GM10266 (cell line): ENCODE results near the gene ERC2.

Source experiments
- DNase-seq: peaks from one replicate; pipeline ENCODE4 v3.0.0; 2012; ENCODE audit errors: extremely low spot score
- TF ChIP-seq, protein P1 (sequence below): IDR thresholded peaks from 2 replicates; pipeline ENCODE4 v1.5.1; 2012; ENCODE audit warnings: mild to moderate bottlenecking, low read depth; ENCODE audit not compliant: control insufficient read depth, insufficient read depth; ENCODE audit errors: missing control alignments

The ERC2 gene

GRCh38 chr3:55607844-55608243, 860.4 kb downstream of the ERC2 start:
- DNase-seq, result peak; percentile 54
- TF ChIP-seq, protein P1, sequence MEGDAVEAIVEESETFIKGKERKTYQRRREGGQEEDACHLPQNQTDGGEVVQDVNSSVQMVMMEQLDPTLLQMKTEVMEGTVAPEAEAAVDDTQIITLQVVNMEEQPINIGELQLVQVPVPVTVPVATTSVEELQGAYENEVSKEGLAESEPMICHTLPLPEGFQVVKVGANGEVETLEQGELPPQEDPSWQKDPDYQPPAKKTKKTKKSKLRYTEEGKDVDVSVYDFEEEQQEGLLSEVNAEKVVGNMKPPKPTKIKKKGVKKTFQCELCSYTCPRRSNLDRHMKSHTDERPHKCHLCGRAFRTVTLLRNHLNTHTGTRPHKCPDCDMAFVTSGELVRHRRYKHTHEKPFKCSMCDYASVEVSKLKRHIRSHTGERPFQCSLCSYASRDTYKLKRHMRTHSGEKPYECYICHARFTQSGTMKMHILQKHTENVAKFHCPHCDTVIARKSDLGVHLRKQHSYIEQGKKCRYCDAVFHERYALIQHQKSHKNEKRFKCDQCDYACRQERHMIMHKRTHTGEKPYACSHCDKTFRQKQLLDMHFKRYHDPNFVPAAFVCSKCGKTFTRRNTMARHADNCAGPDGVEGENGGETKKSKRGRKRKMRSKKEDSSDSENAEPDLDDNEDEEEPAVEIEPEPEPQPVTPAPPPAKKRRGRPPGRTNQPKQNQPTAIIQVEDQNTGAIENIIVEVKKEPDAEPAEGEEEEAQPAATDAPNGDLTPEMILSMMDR, result no peak

GRCh38 chr3:55607175-55607574, 861.1 kb downstream of the ERC2 start:
- TF ChIP-seq, protein P1, result no peak
- DNase-seq, result no peak

DNA sequence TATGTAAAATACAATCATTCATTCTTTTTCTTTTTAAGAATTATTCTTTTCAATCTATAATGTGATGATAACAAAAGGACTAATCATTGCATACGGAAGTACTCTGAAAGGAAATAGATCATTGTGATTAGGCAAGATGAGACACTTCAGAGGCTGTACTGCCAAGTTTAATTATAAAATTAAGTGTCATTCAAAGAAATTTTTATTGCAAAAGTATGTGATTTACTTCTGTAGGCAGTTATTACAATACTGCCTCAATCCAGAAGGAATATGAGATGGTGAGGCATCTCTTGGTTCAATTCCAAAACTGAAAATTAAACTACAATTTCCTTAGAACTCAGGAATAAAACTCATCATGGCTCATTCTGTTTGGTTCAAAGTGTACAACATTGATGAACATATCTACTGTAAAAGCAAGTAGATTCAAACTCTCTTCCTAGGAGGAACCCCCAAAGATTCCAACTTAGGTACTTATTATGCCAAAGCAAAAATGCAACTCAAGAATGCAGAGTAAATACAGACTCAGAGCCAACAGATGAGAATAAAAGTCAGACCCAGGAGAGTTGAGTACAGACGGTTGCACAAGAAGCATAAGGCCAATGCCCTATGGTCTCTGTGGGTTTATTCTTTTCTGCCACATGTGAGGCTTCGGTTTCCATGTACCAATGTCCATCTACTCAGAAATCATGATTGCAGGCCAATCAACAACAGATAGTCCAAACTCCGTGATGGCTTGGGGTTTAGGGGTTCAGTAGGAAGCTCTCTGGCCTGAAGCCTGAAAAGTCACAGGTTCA, 862.6 kb downstream of the ERC2 start:
- TF ChIP-seq, protein P1, result no peak
- DNase-seq, result no peak

GRCh38 chr3:55604846-55605245, 863.4 kb downstream of the ERC2 start:
- DNase-seq, result no peak
- TF ChIP-seq, protein P1, result no peak

- TF ChIP-seq, protein P1, result no peak
- no peak for DNase-seq
Observed at GRCh38 chr3:55604402-55604801, 863.9 kb downstream of the ERC2 start.

DNA sequence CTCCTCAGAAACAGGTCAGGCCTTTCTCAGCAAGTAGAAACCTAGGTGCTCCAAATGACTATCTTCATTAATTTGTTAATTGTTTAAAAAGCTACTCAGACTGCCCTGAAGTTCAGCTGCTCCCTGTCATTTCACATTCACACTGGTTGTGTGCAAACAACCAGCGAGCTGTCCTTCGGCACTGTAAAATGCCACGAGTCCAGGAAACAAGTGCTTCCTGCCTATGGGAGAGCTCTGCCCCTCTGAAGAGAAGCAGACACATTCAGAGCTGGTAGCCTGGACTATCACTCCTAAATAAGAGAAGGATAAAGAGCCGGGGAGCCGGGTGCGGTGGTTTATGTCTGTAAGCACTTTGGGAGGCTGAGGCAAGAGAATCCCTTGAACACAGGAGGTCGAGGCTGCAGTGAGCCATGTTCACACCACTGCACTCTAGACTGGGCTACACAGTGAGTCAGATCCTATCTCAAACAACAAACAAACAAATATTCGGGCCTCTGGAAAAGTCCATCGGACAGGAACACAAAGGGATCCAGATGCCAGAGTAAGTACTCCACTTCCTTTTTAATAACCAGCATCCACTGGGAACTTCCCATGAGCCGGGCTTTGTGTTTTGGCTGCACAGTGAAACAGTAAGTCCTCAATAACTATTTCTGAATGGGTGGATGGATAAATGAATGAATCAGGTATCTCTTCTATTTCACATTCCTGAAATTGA, 866.7 kb downstream of the ERC2 start:
- TF ChIP-seq, protein P1, result no peak
- DNase-seq, result no peak

GRCh38 chr3:55598224-55598623, 870.0 kb downstream of the ERC2 start:
- no peak for DNase-seq
- TF ChIP-seq, protein P1, result no peak
